Uterus (tissue), 4 donors: ENCODE data around the gene OR52M1. TPM values are rescaled to one million over a fixed set of nuclear protein-coding genes. Genes with fewer than 3 reads are reported as not detected.

Experiments used
- DNase-seq, 2 donors: peaks; one replicate each; pipeline ENCODE4 v3.0.0-alpha.2; 2019 to 2020
- H3K27ac ChIP-seq, 2 donors: fragments of 200-600 bp; sonication (generic); 1 replicate in 1 of 2; 2 replicates in 1 of 2; pipeline ENCODE4 v1.5.1; 2016 to 2018
- H3K27me3 ChIP-seq, 2 donors: fragments of 200-600 bp; sonication (generic); one replicate each; pipeline ENCODE4 v1.5.1; 2018 to 2019; ENCODE audit warnings: control low read depth in 1 of 2
- H3K36me3 ChIP-seq, 2 donors: fragments of 200-600 bp; sonication (generic); one replicate each; pipeline ENCODE4 v1.5.1; 2019; ENCODE audit warnings: control low read depth in 1 of 2
- H3K4me1 ChIP-seq, 2 donors: fragments of 200-600 bp; sonication (generic); one replicate each; pipeline ENCODE4 v1.5.1; 2018 to 2019; ENCODE audit warnings: control low read depth in 1 of 2
- H3K4me3 ChIP-seq, 2 donors: fragments of 200-600 bp; sonication (generic); 1 replicate in 1 of 2; 2 replicates in 1 of 2; pipeline ENCODE4 v1.5.1; 2018 to 2019; ENCODE audit warnings: mild to moderate bottlenecking in 1 of 2
- H3K9me3 ChIP-seq, 2 donors: fragments of 200-600 bp; sonication (generic); one replicate each; pipeline ENCODE4 v1.5.1; 2019; ENCODE audit warnings: control low read depth in 1 of 2
- CTCF ChIP-seq, 4 experiments: fragments of 200-600 bp in 2 of 4; fragments of 450-650 bp in 2 of 4; sonication (generic) in 2 of 4; IDR thresholded peaks; one replicate each; pipeline ENCODE4 v1.5.1; 2016 to 2019; ENCODE audit warnings: antibody characterized with exemption in 4 of 4, mild to moderate bottlenecking in 2 of 4, moderate library complexity in 1 of 4
- POLR2A ChIP-seq, 2 donors: fragments of 450-650 bp; IDR thresholded peaks; one replicate each; pipeline ENCODE4 v1.6.1; 2016; ENCODE audit warnings: antibody characterized with exemption in 2 of 2, mild to moderate bottlenecking in 1 of 2, moderate library complexity in 1 of 2
- intact Hi-C: fragments of 100-400 bp; cut with DNase I; formaldehyde crosslinking; loops from one replicate; pipeline ENCODE4 v1.15.1; 2023; ENCODE audit warnings: low total_unique reads
- total RNA-seq, 4 donors: library from RNA; depleted of rRNA in 3 of 4; stranded (reverse); fragments of >200 nt in 3 of 4; gene quantifications; one replicate each; pipeline versions ENCODE4 v1.1.0 to v1.2.4, GENCODE V29; 2014 to 2023
- donor health status: DM: yes; HTN: yes; CAD: no.

The OR52M1 gene
- not detected for total RNA-seq

- Histone ChIP-seq H3K36me3 (no peaks in the 10 kb centered on the region), H3K9me3 (no peaks in the 10 kb centered on the region), H3K4me3 (no peak within 1 kb of the TSS), H3K27ac (no peak within 1 kb of the TSS), H3K4me1 (no peaks in the 10 kb centered on the region), H3K27me3 (no peaks in the 10 kb centered on the region)
- TF ChIP-seq POLR2A (IDR thresholded peaks at IDR 0.05) (no peak), CTCF (IDR thresholded peaks at IDR 0.05) (no peak)
- intact Hi-C loops = no loop called here
- no peak for DNase-seq
Measured at GRCh38 chr11:4544891-4545290, at the start of gene OR52M1. Gene OR52M1 (plus strand): TSS chr11:4545191. CDS start chr11:4545191, 0 bp downstream.

- Histone ChIP-seq H3K27ac (no peak overlapping the region), H3K9me3 (no peaks in the 10 kb centered on the region), H3K4me3 (no peak overlapping the region), H3K27me3 (no peaks in the 10 kb centered on the region), H3K36me3 (no peaks in the 10 kb centered on the region), H3K4me1 (no peaks in the 10 kb centered on the region)
- no peak for DNase-seq
- no peak for TF ChIP-seq POLR2A (IDR thresholded peaks at IDR 0.05)
- no peak for TF ChIP-seq CTCF (IDR thresholded peaks at IDR 0.05)
- intact Hi-C loops = no loop called here
Measured at GRCh38 chr11:4495487-4495886, 49.5 kb upstream of the OR52M1 start.

GRCh38 chr11:4495986-4496385 lies 49.0 kb upstream of the OR52M1 start:
- H3K36me3 ChIP-seq = no peaks in the 10 kb centered on the region
- H3K27me3 ChIP-seq = no peaks in the 10 kb centered on the region
- no peak overlapping the region for H3K27ac ChIP-seq
- no peaks in the 10 kb centered on the region for H3K9me3 ChIP-seq
- H3K4me3 ChIP-seq = no peak overlapping the region
- H3K4me1 ChIP-seq = no peaks in the 10 kb centered on the region
- intact Hi-C loops = no loop called here
- TF ChIP-seq POLR2A (IDR thresholded peaks at IDR 0.05) (no peak), CTCF (IDR thresholded peaks at IDR 0.05) (no peak)
- DNase-seq = no peak

GRCh38 chr11:4496557-4497248 lies 48.3 kb upstream of the OR52M1 start:
- Histone ChIP-seq H3K9me3 (no peaks in the 10 kb centered on the region), H3K4me1 (no peaks in the 10 kb centered on the region), H3K27me3 (no peaks in the 10 kb centered on the region), H3K36me3 (no peaks in the 10 kb centered on the region), H3K4me3 (no peak overlapping the region), H3K27ac (no peak overlapping the region)
- intact Hi-C loops = no loop called here
- TF ChIP-seq POLR2A (IDR thresholded peaks at IDR 0.05) = no peak
- no peak for TF ChIP-seq CTCF (IDR thresholded peaks at IDR 0.05)
- no peak for DNase-seq

GRCh38 chr11:4508886-4509285 lies 36.1 kb upstream of the OR52M1 start:
- H3K4me3 ChIP-seq = no peak overlapping the region
- no peaks in the 10 kb centered on the region for H3K36me3 ChIP-seq
- TF ChIP-seq POLR2A (IDR thresholded peaks at IDR 0.05) (no peak), CTCF (IDR thresholded peaks at IDR 0.05) (no peak)
- no peaks in the 10 kb centered on the region for H3K9me3 ChIP-seq
- no peaks in the 10 kb centered on the region for H3K27me3 ChIP-seq
- H3K27ac ChIP-seq = no peak overlapping the region
- H3K4me1 ChIP-seq = no peaks in the 10 kb centered on the region
- DNase-seq = no peak
- intact Hi-C loops = no loop called here
